H1 (cell line): ENCODE measurements around the gene DHX32. TPM values are rescaled to one million over a fixed set of nuclear protein-coding genes. Genes with fewer than 3 reads are reported as not detected.
"Not testable (repeated sequence)": the region's sequence is repeated elsewhere in the genome, so short reads cannot be mapped to it uniquely, and the experiment has no call there.

Source experiments
- CTCF ChIA-PET: fragments of 300-600 bp; sonication (Branson Sonifier 250); formaldehyde crosslinking; loops from one replicate; lab custom pipeline; 2021; ENCODE audit not compliant: partially characterized antibody; lab: Charles Lee
- POLR2A ChIA-PET: fragments of 300-600 bp; sonication (Branson Sonifier 250); formaldehyde crosslinking; loops from one replicate; lab custom pipeline; 2021; ENCODE audit warnings: inconsistent platforms; ENCODE audit not compliant: partially characterized antibody; lab: Charles Lee
- DNase-seq, 2 experiments: peaks; one replicate each; pipeline versions ENCODE4 v3.0.0 to v3.0.0-alpha.2; 2010 to 2022; ENCODE audit warnings: low spot score in 2 of 2, low read depth in 1 of 2, mixed read lengths in 1 of 2
- FAIRE-seq: peaks from 2 replicates; lab custom pipeline; 2011; peaks lifted over from hg19 to GRCh38; lab: Jason Lieb, UNC
- H2AFZ ChIP-seq: 2 replicates; pipeline ENCODE4 v1.8.1; 2012; ENCODE audit warnings: low read length, inconsistent platforms
- H2AK5ac ChIP-seq: 2 replicates; pipeline ENCODE4 v1.6.1; 2013; ENCODE audit warnings: low read depth, low read length
- H2BK120ac ChIP-seq: replicated peaks from 2 replicates; pipeline ENCODE3; 2013; ENCODE audit warnings: low read depth, low read length, inconsistent platforms
- H2BK12ac ChIP-seq: 2 replicates; pipeline ENCODE4 v1.6.1; 2013; ENCODE audit warnings: low read depth, low read length
- H2BK15ac ChIP-seq: 2 replicates; pipeline ENCODE4 v1.6.1; 2013; ENCODE audit warnings: low read length
- H2BK20ac ChIP-seq: 2 replicates; pipeline ENCODE4 v1.6.1; 2013; ENCODE audit warnings: low read length
- H2BK5ac ChIP-seq: 2 replicates; pipeline ENCODE4 v1.6.1; 2013; ENCODE audit warnings: low read depth, low read length
- H3K14ac ChIP-seq: 2 replicates; pipeline ENCODE4 v1.6.1; 2013; ENCODE audit warnings: inconsistent platforms; ENCODE audit not compliant: insufficient read length
- H3K18ac ChIP-seq: 2 replicates; pipeline ENCODE4 v1.6.1; 2013; ENCODE audit warnings: low read length; ENCODE audit errors: extremely low read depth
- H3K23ac ChIP-seq: 2 replicates; pipeline ENCODE4 v1.6.1; 2013; ENCODE audit warnings: inconsistent platforms; ENCODE audit not compliant: insufficient read length
- H3K23me2 ChIP-seq: 2 replicates; pipeline ENCODE4 v1.6.1; 2013; ENCODE audit warnings: low read depth, low read length
- H3K27ac ChIP-seq: 2 replicates; pipeline ENCODE4 v1.6.1; 2011; ENCODE audit warnings: low read depth, low read length, inconsistent platforms
- H3K27me3 ChIP-seq, 4 experiments: replicated peaks in 1 of 4; 1 replicate in 1 of 4; 2 replicates in 3 of 4; pipeline versions ENCODE4 v1.6.1 to v1.8.1; 2011 to 2013; ENCODE audit warnings: low read length in 3 of 4, mild to moderate bottlenecking in 3 of 4, inconsistent platforms in 2 of 4, mixed read lengths in 2 of 4, moderate library complexity in 1 of 4; ENCODE audit not compliant: control insufficient read depth in 3 of 4, insufficient read depth in 3 of 4; ENCODE audit errors: extremely low read depth in 1 of 4
- H3K36me3 ChIP-seq, 4 experiments: 2 replicates each; pipeline versions ENCODE4 v1.6.1 to v1.8.1; 2011 to 2013; ENCODE audit warnings: mild to moderate bottlenecking in 4 of 4, low read length in 3 of 4, moderate library complexity in 2 of 4, control low read depth in 1 of 4, inconsistent platforms in 1 of 4; ENCODE audit not compliant: insufficient read depth in 4 of 4, control insufficient read depth in 2 of 4
- H3K4ac ChIP-seq: replicated peaks from 2 replicates; pipeline ENCODE3; 2013; ENCODE audit warnings: low read length, low read depth, mixed read lengths, inconsistent platforms; ENCODE audit not compliant: insufficient read length
- H3K4me1 ChIP-seq, 4 experiments: replicated peaks in 1 of 4; 1 replicate in 1 of 4; 2 replicates in 3 of 4; pipeline versions ENCODE4 v1.6.1 to v1.8.1; 2011 to 2013; ENCODE audit warnings: low read length in 3 of 4, inconsistent platforms in 2 of 4, mixed read lengths in 1 of 4; ENCODE audit not compliant: insufficient read depth in 4 of 4, control insufficient read depth in 3 of 4
- H3K4me2 ChIP-seq, 2 experiments: 2 replicates each; pipeline versions ENCODE4 v1.6.1 to v1.8.1; 2011 to 2013; ENCODE audit warnings: low read depth in 2 of 2, low read length in 2 of 2, control low read depth in 1 of 2, inconsistent platforms in 1 of 2, mild to moderate bottlenecking in 1 of 2; ENCODE audit not compliant: insufficient read depth in 1 of 2
- H3K4me3 ChIP-seq, 4 experiments: fragments of 200-600, 300-600 bp in 1 of 4; sonication (generic), shearing (Covaris generic), sonication (Bioruptor Twin) in 1 of 4; 2 replicates each; pipeline versions ENCODE4 v1.5.1 to v1.8.1; 2011 to 2016; ENCODE audit warnings: low read length in 4 of 4, low read depth in 3 of 4, control low read depth in 2 of 4, inconsistent platforms in 2 of 4, mild to moderate bottlenecking in 2 of 4, mixed read lengths in 1 of 4, moderate library complexity in 1 of 4; ENCODE audit not compliant: insufficient read depth in 2 of 4; ENCODE audit errors: extremely low read depth in 1 of 4
- H3K56ac ChIP-seq: replicated peaks from 2 replicates; pipeline ENCODE3; 2013; ENCODE audit warnings: low read depth, mild to moderate bottlenecking, mixed read lengths, low read length, inconsistent platforms; ENCODE audit not compliant: insufficient read length
- H3K79me1 ChIP-seq: 2 replicates; pipeline ENCODE4 v1.6.1; 2013; ENCODE audit warnings: low read depth, low read length, control low read depth
- H3K79me2 ChIP-seq, 2 experiments: 2 replicates each; pipeline versions ENCODE4 v1.6.1 to v1.8.1; 2012 to 2013; ENCODE audit warnings: low read length in 2 of 2, mild to moderate bottlenecking in 2 of 2, inconsistent platforms in 1 of 2; ENCODE audit not compliant: insufficient read depth in 2 of 2, control insufficient read depth in 1 of 2
- H3K9ac ChIP-seq, 4 experiments: replicated peaks in 1 of 4; 1 replicate in 1 of 4; 2 replicates in 3 of 4; pipeline versions ENCODE4 v1.6.1 to v1.8.1; 2011 to 2013; ENCODE audit warnings: low read depth in 3 of 4, low read length in 3 of 4, control low read depth in 2 of 4, mild to moderate bottlenecking in 2 of 4, moderate library complexity in 2 of 4, inconsistent platforms in 1 of 4; ENCODE audit errors: extremely low read depth in 1 of 4
- H3K9me3 ChIP-seq, 2 experiments: 2 replicates each; pipeline versions ENCODE4 v1.6.1 to v1.8.1; 2012 to 2013; ENCODE audit warnings: mild to moderate bottlenecking in 2 of 2, moderate library complexity in 2 of 2, control low read depth in 1 of 2, inconsistent platforms in 1 of 2, low read depth in 1 of 2, low read length in 1 of 2, mixed read lengths in 1 of 2; ENCODE audit not compliant: insufficient read depth in 2 of 2
- H4K20me1 ChIP-seq, 2 experiments: replicated peaks in 1 of 2; 2 replicates each; pipeline versions ENCODE3 to v1.8.1; 2011 to 2013; ENCODE audit warnings: inconsistent platforms in 2 of 2, low read length in 2 of 2, mild to moderate bottlenecking in 1 of 2; ENCODE audit not compliant: insufficient read depth in 2 of 2, control insufficient read depth in 1 of 2
- H4K5ac ChIP-seq: 2 replicates; pipeline ENCODE4 v1.6.1; 2013; ENCODE audit warnings: low read length, low read depth, mixed read lengths, inconsistent platforms; ENCODE audit not compliant: insufficient read length
- H4K8ac ChIP-seq: 2 replicates; pipeline ENCODE4 v1.8.0; 2013; ENCODE audit warnings: mild to moderate bottlenecking, moderate library complexity, low read length, inconsistent platforms; ENCODE audit not compliant: insufficient read depth; ENCODE audit errors: extremely low read depth
- H4K91ac ChIP-seq: replicated peaks from 2 replicates; pipeline ENCODE3; 2013; ENCODE audit warnings: low read length, mixed read lengths, inconsistent platforms; ENCODE audit not compliant: insufficient read length
- WGBS, 2 experiments: shearing (Covaris generic) in 1 of 2; methylation state at CpG; one replicate each; pipeline versions ENCODE4 v1.1.6 to v1.1.7; 2013 to 2015; ENCODE audit warnings: low lambda C conversion rate in 2 of 2, mixed read lengths in 2 of 2, inconsistent platforms in 1 of 2, low coverage in 1 of 2, missing lambda C conversion rate in 1 of 2; ENCODE audit not compliant: insufficient replicate concordance in 2 of 2, insufficient coverage in 1 of 2, insufficient read length in 1 of 2; ENCODE audit errors: extremely low coverage in 1 of 2, missing lambda C conversion rate in 1 of 2; 5-methylcytosine and 5-hydroxymethylcytosine counted together
- polyA plus RNA-seq, 7 experiments: library from polyadenylated mRNA; depleted of rRNA in 3 of 7; stranded (reverse) in 5 of 7; unstranded in 2 of 7; fragments of >200 nt in 5 of 7; fragments of 200-250 nt in 2 of 7; gene quantifications; 1 replicate in 5 of 7; 2 replicates in 1 of 7; 4 replicates in 1 of 7; pipeline versions ENCODE4 v1.2.1 to v1.2.3, GENCODE V29; 2011 to 2013; ENCODE audit warnings: missing spikeins in 2 of 7, mixed read lengths in 2 of 7
- total RNA-seq: library from RNA; stranded (reverse); fragmentation: NEBNext Ultra II Directional; extraction: Animal tissue kit (Norgen Biotek cat#: 25700); gene quantifications from 2 replicates; pipeline ENCODE4 v1.2.1, GENCODE V29; 2021

Gene DHX32
- total and polyA plus RNA-seq, 2 of the 8 experiments (the other 6 are each of a cell fraction or from before 2014, with no cell fraction given) = 12.4 to 15.8 TPM

DNA sequence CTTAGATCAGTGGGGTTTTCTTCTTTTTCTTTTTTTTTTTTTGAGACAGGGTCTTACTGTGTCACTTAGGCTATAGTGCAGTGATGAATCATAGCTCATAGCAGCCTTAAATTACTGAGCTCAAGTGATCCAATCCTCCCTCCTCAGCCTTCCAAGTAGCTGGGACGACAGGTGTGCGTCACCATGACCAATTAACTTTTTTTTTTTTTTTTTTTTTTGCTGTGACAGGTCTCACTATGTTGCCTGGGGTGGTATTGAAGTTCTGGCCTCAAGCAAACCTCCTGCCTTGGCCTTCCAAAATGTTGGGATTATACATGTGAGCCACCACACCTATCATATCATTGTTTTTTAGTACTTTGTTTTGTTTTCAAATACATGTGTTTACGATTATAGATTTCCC lies 28.4 kb upstream of the DHX32 start:
- POLR2A ChIA-PET, H2AK5ac ChIP-seq, H3K23ac ChIP-seq, H4K8ac ChIP-seq, H3K27ac ChIP-seq, H2BK15ac ChIP-seq, H3K23me2 ChIP-seq, H3K4ac ChIP-seq, H3K9me3 ChIP-seq, DNase-seq, H4K91ac ChIP-seq, H3K4me1 ChIP-seq, H3K18ac ChIP-seq, H3K79me1 ChIP-seq, H3K56ac ChIP-seq, H3K9ac ChIP-seq, H2AFZ ChIP-seq, H4K5ac ChIP-seq, H3K4me3 ChIP-seq, H3K79me2 ChIP-seq, H3K27me3 ChIP-seq, H4K20me1 ChIP-seq, H2BK20ac ChIP-seq, H2BK120ac ChIP-seq, H3K14ac ChIP-seq, H3K4me2 ChIP-seq, CTCF ChIA-PET, H2BK5ac ChIP-seq, H2BK12ac ChIP-seq, H3K36me3 ChIP-seq, FAIRE-seq: not testable (repeated sequence)
- 79% methylated on average over 3 of the region's 3 CpGs; no CpG with 5 or more reads in 1 of the 2 experiments for WGBS, 2 experiments

DNA sequence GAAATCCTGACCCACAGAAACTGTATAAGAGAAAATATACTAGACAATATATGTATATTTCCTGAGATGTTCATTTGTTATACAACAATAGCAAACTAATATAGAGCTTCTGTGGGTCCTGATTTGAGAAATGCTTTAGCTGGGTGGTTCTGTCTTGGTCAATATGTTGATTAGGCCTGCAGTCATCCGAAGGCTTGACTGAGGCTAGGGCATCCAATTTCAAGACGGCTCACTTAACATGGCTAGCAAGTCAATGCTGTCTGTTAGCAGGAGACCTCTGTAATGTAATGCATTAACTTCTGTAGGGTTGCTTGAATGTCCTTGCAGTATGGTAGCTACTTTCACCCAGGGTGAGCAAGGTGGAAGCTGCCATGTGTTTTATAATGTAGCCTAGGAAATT lies 27.7 kb upstream of the DHX32 start:
- H2BK15ac ChIP-seq, FAIRE-seq, H3K56ac ChIP-seq, H2BK120ac ChIP-seq, H2BK12ac ChIP-seq, H2BK20ac ChIP-seq, H2BK5ac ChIP-seq, H3K4me1 ChIP-seq, POLR2A ChIA-PET, H3K14ac ChIP-seq, H4K20me1 ChIP-seq, H3K36me3 ChIP-seq, H3K27ac ChIP-seq, DNase-seq, H3K79me2 ChIP-seq, H2AK5ac ChIP-seq, H2AFZ ChIP-seq, H3K79me1 ChIP-seq, CTCF ChIA-PET, H4K5ac ChIP-seq, H3K4ac ChIP-seq, H3K23me2 ChIP-seq, H4K91ac ChIP-seq, H4K8ac ChIP-seq, H3K23ac ChIP-seq, H3K4me3 ChIP-seq, H3K27me3 ChIP-seq, H3K4me2 ChIP-seq, H3K18ac ChIP-seq, H3K9me3 ChIP-seq, H3K9ac ChIP-seq: not testable (repeated sequence)
- 56% methylated on average over 2 of the region's 2 CpGs; no CpG with 5 or more reads in 1 of the 2 experiments for WGBS, 2 experiments
